Kidney (tissue), 14 donors: ENCODE data around the gene CD276. TPM values are rescaled to one million over a fixed set of nuclear protein-coding genes. Genes with fewer than 3 reads are reported as not detected.

Experiments
- DNase-seq, 5 donors: peaks; one replicate each; pipeline ENCODE4 v3.0.0-alpha.2; 2013 to 2020
- FAIRE-seq: peaks from 2 replicates; lab custom pipeline; 2012; peaks lifted over from hg19 to GRCh38; lab: Jason Lieb, UNC
- H3K27ac ChIP-seq, 2 donors: one replicate each; pipeline ENCODE4 v1.7.0; 2013; ENCODE audit warnings: low read depth in 2 of 2, low read length in 2 of 2, inconsistent platforms in 1 of 2
- H3K27me3 ChIP-seq: one replicate; pipeline ENCODE4 v1.7.1; 2013; ENCODE audit warnings: low read length, inconsistent platforms; ENCODE audit not compliant: control insufficient read depth, insufficient read depth
- H3K36me3 ChIP-seq, 3 donors: one replicate each; pipeline versions ENCODE4 v1.7.0 to v1.7.1; 2013; ENCODE audit warnings: low read length in 3 of 3, control low read depth in 1 of 3, inconsistent platforms in 1 of 3; ENCODE audit not compliant: insufficient read depth in 3 of 3, control insufficient read depth in 2 of 3
- H3K4me1 ChIP-seq, 3 donors: one replicate each; pipeline versions ENCODE4 v1.7.0 to v1.7.1; 2013; ENCODE audit warnings: low read length in 3 of 3, inconsistent platforms in 1 of 3, low read depth in 1 of 3; ENCODE audit not compliant: control insufficient read depth in 2 of 3, insufficient read depth in 2 of 3
- H3K4me3 ChIP-seq, 3 donors: one replicate each; pipeline versions ENCODE4 v1.7.0 to v1.8.1; 2013; ENCODE audit warnings: low read length in 3 of 3, control low read depth in 1 of 3, inconsistent platforms in 1 of 3
- H3K9ac ChIP-seq, 3 donors: one replicate each; pipeline versions ENCODE4 v1.7.0 to v1.7.1; 2013; ENCODE audit warnings: low read length in 3 of 3, control low read depth in 1 of 3, inconsistent platforms in 1 of 3
- H3K9me3 ChIP-seq, 3 donors: one replicate each; pipeline versions ENCODE4 v1.7.0 to v1.7.1; 2013; ENCODE audit warnings: low read length in 3 of 3, control low read depth in 1 of 3, inconsistent platforms in 1 of 3; ENCODE audit not compliant: control insufficient read depth in 2 of 3, insufficient read depth in 1 of 3
- CTCF ChIP-seq: IDR thresholded peaks from 3 replicates; pipeline ENCODE4 v1.5.1; 2012; ENCODE audit warnings: mild to moderate bottlenecking, moderate library complexity, borderline replicate concordance; ENCODE audit not compliant: insufficient read depth; ENCODE audit errors: extremely low read depth
- intact Hi-C: fragments of 100-400 bp; cut with DNase I; formaldehyde crosslinking; loops from one replicate; pipeline ENCODE4 v1.11.1; 2022
- polyA plus RNA-seq: library from polyadenylated mRNA; stranded (reverse); fragments of 350-450 nt; fragmentation: Illumina TruSeq; extraction: RNeasy Lipid Tissue Mini Kit (QIAGEN cat#74804); gene quantifications from one replicate; pipeline ENCODE4 v1.2.3, GENCODE V29; 2014; ENCODE audit warnings: low read depth, low replicate concordance; ENCODE audit not compliant: insufficient read depth
- total RNA-seq: library from RNA; stranded (reverse); fragmentation: NEBNext Ultra II Directional; extraction: Animal tissue kit (Norgen Biotek cat#: 25700); gene quantifications from one replicate; pipeline ENCODE4 v1.2.1, GENCODE V29; 2021
- donor health status: control.
- donor health status: control.
- donor health status: control.
- donor health status: control.
- donor health status: control.
- donor health status: DM: yes; HTN: yes; CAD: no.
- donor health status: Normal renal cell carcinoma (clear cell type).

CD276 gene
- total and polyA plus RNA-seq, 2 donors from 2014 or later, result 25.0 to 31.5 TPM

GRCh38 chr15:73647259-73648013 lies 36.7 kb upstream of the CD276 start:
- Histone ChIP-seq H3K9ac (no peak overlapping the region), H3K36me3 (no peaks in the 10 kb centered on the region), H3K27me3 (no peaks in the 10 kb centered on the region), H3K4me3 (no peak overlapping the region), H3K9me3 (no peaks in the 10 kb centered on the region), H3K4me1 (no peaks in the 10 kb centered on the region), H3K27ac (no peak overlapping the region)
- no peak for DNase-seq
- intact Hi-C loops, result no loop called here
- FAIRE-seq, result no peak
- no peak for TF ChIP-seq CTCF

GRCh38 chr15:73648014-73648295 lies 36.2 kb upstream of the CD276 start:
- no peak for TF ChIP-seq CTCF
- FAIRE-seq (no peak), DNase-seq (no peak)
- Histone ChIP-seq H3K9me3 (no peaks in the 10 kb centered on the region), H3K4me3 (no peak overlapping the region), H3K36me3 (no peaks in the 10 kb centered on the region), H3K27ac (no peak overlapping the region), H3K9ac (no peak overlapping the region), H3K4me1 (no peaks in the 10 kb centered on the region), H3K27me3 (no peaks in the 10 kb centered on the region)
- intact Hi-C loops, result no loop called here

GRCh38 chr15:73650416-73651126 lies 33.6 kb upstream of the CD276 start:
- no peaks in the 10 kb centered on the region for H3K27me3 ChIP-seq
- H3K9me3 ChIP-seq, result no peaks in the 10 kb centered on the region
- no peak overlapping the region for H3K4me3 ChIP-seq
- H3K27ac ChIP-seq, result no peak overlapping the region
- TF ChIP-seq CTCF, result no peak
- no peak for DNase-seq
- no peaks in the 10 kb centered on the region for H3K36me3 ChIP-seq
- H3K4me1 ChIP-seq, result no peaks in the 10 kb centered on the region
- intact Hi-C loops, result no loop called here
- FAIRE-seq, result no peak
- H3K9ac ChIP-seq, result no peak overlapping the region
